DND-41 (cell line): ENCODE data around the gene PHKG2.

Source experiments
- CTCF ChIP-seq: IDR thresholded peaks from 2 replicates; pipeline ENCODE4 v1.5.1; 2012; ENCODE audit warnings: borderline replicate concordance, low read length, moderate library complexity, mild to moderate bottlenecking; ENCODE audit not compliant: poor library complexity, severe bottlenecking; ENCODE audit errors: extremely low read depth
- EZH2 ChIP-seq: IDR thresholded peaks from 3 replicates; pipeline ENCODE4 v1.6.1; 2012; ENCODE audit warnings: borderline replicate concordance, low read depth, mild to moderate bottlenecking, moderate library complexity, low read length, inconsistent platforms; ENCODE audit not compliant: severe bottlenecking

- TF ChIP-seq CTCF (no peak), EZH2 (no peak)
Observed at GRCh38 chr16:30715750-30716445, 32.3 kb upstream of the PHKG2 start.
